Upper lobe of left lung (tissue), 6 donors: ENCODE results near the gene SELPLG. TPM values are rescaled to one million over a fixed set of nuclear protein-coding genes. Genes with fewer than 3 reads are reported as not detected.

Source experiments
- ATAC-seq, 2 donors: fragments of 200-7000 bp; cut with Tn5 transposase; one replicate each; pipeline ENCODE4 v1.9.1; 2022; ENCODE audit warnings: mild to moderate bottlenecking in 2 of 2, moderate library complexity in 2 of 2; ENCODE audit not compliant: low FRiP score in 2 of 2
- DNase-seq, 2 donors: peaks; one replicate each; pipeline ENCODE4 v3.0.0-alpha.2; 2019 to 2020
- H3K27ac ChIP-seq, 4 donors: fragments of 200-600 bp; sonication (generic); one replicate each; pipeline ENCODE4 v1.5.1; 2016 to 2019
- H3K27me3 ChIP-seq, 4 donors: fragments of 200-600 bp; sonication (generic); one replicate each; pipeline ENCODE4 v1.5.1; 2017 to 2019
- H3K36me3 ChIP-seq, 4 donors: fragments of 200-600 bp; sonication (generic); one replicate each; pipeline ENCODE4 v1.5.1; 2016 to 2019
- H3K4me1 ChIP-seq, 4 donors: fragments of 200-600 bp; sonication (generic); one replicate each; pipeline ENCODE4 v1.5.1; 2018 to 2019
- H3K4me3 ChIP-seq, 4 donors: fragments of 200-600 bp; sonication (generic); one replicate each; pipeline ENCODE4 v1.5.1; 2017 to 2019; ENCODE audit warnings: mild to moderate bottlenecking in 2 of 4, moderate library complexity in 1 of 4
- H3K9me3 ChIP-seq, 4 donors: fragments of 200-600 bp; sonication (generic); one replicate each; pipeline ENCODE4 v1.5.1; 2018 to 2019
- CTCF ChIP-seq, 6 experiments: fragments of 450-650 bp in 4 of 6; fragments of 200-600 bp in 2 of 6; sonication (generic) in 2 of 6; IDR thresholded peaks; one replicate each; pipeline ENCODE4 v1.5.1; 2016 to 2019; ENCODE audit warnings: antibody characterized with exemption in 6 of 6
- EP300 ChIP-seq, 4 donors: sonication (generic); formaldehyde crosslinking; IDR thresholded peaks; one replicate each; pipeline ENCODE4 v1.5.1; 2017; ENCODE audit warnings: antibody characterized with exemption in 4 of 4, control low read depth in 2 of 4
- POLR2A ChIP-seq, 4 donors: fragments of 450-650 bp; IDR thresholded peaks; one replicate each; pipeline ENCODE4 v1.5.1; 2016 to 2017; ENCODE audit warnings: antibody characterized with exemption in 4 of 4, mild to moderate bottlenecking in 2 of 4
- POLR2AphosphoS5 ChIP-seq, 2 donors: sonication (generic); formaldehyde crosslinking; IDR thresholded peaks; one replicate each; pipeline ENCODE4 v1.5.1; 2017; ENCODE audit warnings: antibody characterized with exemption in 2 of 2
- WGBS, 2 donors: methylation state at CpG; one replicate each; pipeline ENCODE4 v1.1.5; 2017 to 2018; 5-methylcytosine and 5-hydroxymethylcytosine counted together
- total RNA-seq, 6 donors: library from RNA; depleted of rRNA in 4 of 6; stranded (reverse); fragments of >200 nt in 4 of 6; gene quantifications; one replicate each; pipeline versions ENCODE4 v1.1.0 to v1.2.1, GENCODE V29; 2016 to 2021
- donor health status: DM: no; HTN: no; CAD: no; lungs with moderate emphysema.
- donor health status: DM: no; HTN: yes; CAD: no; lungs with severe emphysema.

Gene SELPLG
- total RNA-seq, 6 donors from 2014 or later, result 25.2 to 71.4 (median 42.5) TPM

- Histone ChIP-seq H3K27ac (peak overlapping the region in 2 of 4 donors; percentile 19 to 43), H3K36me3 (no peaks in the 10 kb centered on the region), H3K9me3 (no peaks in the 10 kb centered on the region), H3K4me1 (peaks cover 14 to 22% (median 16%) of the 10 kb centered on the region in 4 donors), H3K4me3 (no peak overlapping the region), H3K27me3 (no peaks in the 10 kb centered on the region)
- 53 to 72% methylated on average over 8 to 19 of the region's 21 CpGs for WGBS, 2 donors
- ATAC-seq (peak; percentile 58 to 88), DNase-seq (no peak)
- no peak for TF ChIP-seq CTCF (IDR thresholded peaks at IDR 0.05)
- TF ChIP-seq EP300 (IDR thresholded peaks at IDR 0.05), result peak in 1 of 4 donors; percentile 75
- TF ChIP-seq POLR2AphosphoS5 (IDR thresholded peaks at IDR 0.05), result peak; percentile 63 to 94
- TF ChIP-seq POLR2A (IDR thresholded peaks at IDR 0.05), result no peak
Observed at GRCh38 chr12:108609537-108610335, 24.0 kb downstream of the SELPLG start.

- WGBS, 2 donors, result 82 to 92% methylated on average over 5 of the region's 5 CpGs
- TF ChIP-seq CTCF (IDR thresholded peaks at IDR 0.05), result no peak
- no peak for TF ChIP-seq EP300 (IDR thresholded peaks at IDR 0.05)
- no peak for TF ChIP-seq POLR2AphosphoS5 (IDR thresholded peaks at IDR 0.05)
- no peak for TF ChIP-seq POLR2A (IDR thresholded peaks at IDR 0.05)
- peaks cover 8 to 17% (median 11%) of the 10 kb centered on the region in 4 donors for H3K4me1 ChIP-seq
- H3K9me3 ChIP-seq, result no peaks in the 10 kb centered on the region
- H3K27ac ChIP-seq, result no peak overlapping the region
- ATAC-seq, result no peak
- H3K4me3 ChIP-seq, result no peak overlapping the region
- H3K36me3 ChIP-seq, result no peaks in the 10 kb centered on the region
- DNase-seq, result no peak
- H3K27me3 ChIP-seq, result no peaks in the 10 kb centered on the region
Observed at GRCh38 chr12:108608616-108609015, 25.1 kb downstream of the SELPLG start.

GRCh38 chr12:108607981-108608600 is 25.6 kb downstream of the SELPLG start:
- Histone ChIP-seq H3K27me3 (no peaks in the 10 kb centered on the region), H3K27ac (no peak overlapping the region), H3K4me3 (no peak overlapping the region), H3K36me3 (no peaks in the 10 kb centered on the region), H3K4me1 (peaks cover 4 to 11% (median 6%) of the 10 kb centered on the region in 4 donors), H3K9me3 (no peaks in the 10 kb centered on the region)
- TF ChIP-seq EP300 (IDR thresholded peaks at IDR 0.05), result no peak
- TF ChIP-seq POLR2A (IDR thresholded peaks at IDR 0.05), result no peak
- no peak for TF ChIP-seq POLR2AphosphoS5 (IDR thresholded peaks at IDR 0.05)
- DNase-seq, result no peak
- ATAC-seq, result no peak
- 87 to 90% methylated on average over 10 of the region's 10 CpGs for WGBS, 2 donors

- Histone ChIP-seq H3K4me1 (peaks cover 0 to 3% (median 0%) of the 10 kb centered on the region in 4 donors), H3K36me3 (no peaks in the 10 kb centered on the region), H3K27me3 (no peaks in the 10 kb centered on the region), H3K9me3 (no peaks in the 10 kb centered on the region), H3K4me3 (no peak overlapping the region), H3K27ac (no peak overlapping the region)
- ATAC-seq (no peak), DNase-seq (no peak)
- TF ChIP-seq POLR2AphosphoS5 (IDR thresholded peaks at IDR 0.05) (no peak), POLR2A (IDR thresholded peaks at IDR 0.05) (no peak), CTCF (IDR thresholded peaks at IDR 0.05) (no peak), EP300 (IDR thresholded peaks at IDR 0.05) (no peak)
- WGBS, 2 donors, result 81 to 87% methylated on average over 9 of the region's 9 CpGs
Observed at GRCh38 chr12:108606492-108606891, 27.2 kb downstream of the SELPLG start.

GRCh38 chr12:108605690-108606406 is 27.8 kb downstream of the SELPLG start:
- Histone ChIP-seq H3K27me3 (no peaks in the 10 kb centered on the region), H3K9me3 (no peaks in the 10 kb centered on the region), H3K4me1 (peaks cover 0 to 3% (median 0%) of the 10 kb centered on the region in 4 donors), H3K36me3 (no peaks in the 10 kb centered on the region), H3K4me3 (no peak overlapping the region), H3K27ac (no peak overlapping the region)
- TF ChIP-seq EP300 (IDR thresholded peaks at IDR 0.05) (no peak), CTCF (IDR thresholded peaks at IDR 0.05) (no peak), POLR2AphosphoS5 (IDR thresholded peaks at IDR 0.05) (no peak)
- 76 to 81% methylated on average over 4 of the region's 4 CpGs for WGBS, 2 donors
- ATAC-seq, result no peak
- no peak for DNase-seq
